ENCODE data around the gene APOL2. TPM values are rescaled to one million over a fixed set of nuclear protein-coding genes. Genes with fewer than 3 reads are reported as not detected.

The APOL2 gene
- total RNA-seq, 1 experiment from 2014 or later: 16.0 TPM

DNA sequence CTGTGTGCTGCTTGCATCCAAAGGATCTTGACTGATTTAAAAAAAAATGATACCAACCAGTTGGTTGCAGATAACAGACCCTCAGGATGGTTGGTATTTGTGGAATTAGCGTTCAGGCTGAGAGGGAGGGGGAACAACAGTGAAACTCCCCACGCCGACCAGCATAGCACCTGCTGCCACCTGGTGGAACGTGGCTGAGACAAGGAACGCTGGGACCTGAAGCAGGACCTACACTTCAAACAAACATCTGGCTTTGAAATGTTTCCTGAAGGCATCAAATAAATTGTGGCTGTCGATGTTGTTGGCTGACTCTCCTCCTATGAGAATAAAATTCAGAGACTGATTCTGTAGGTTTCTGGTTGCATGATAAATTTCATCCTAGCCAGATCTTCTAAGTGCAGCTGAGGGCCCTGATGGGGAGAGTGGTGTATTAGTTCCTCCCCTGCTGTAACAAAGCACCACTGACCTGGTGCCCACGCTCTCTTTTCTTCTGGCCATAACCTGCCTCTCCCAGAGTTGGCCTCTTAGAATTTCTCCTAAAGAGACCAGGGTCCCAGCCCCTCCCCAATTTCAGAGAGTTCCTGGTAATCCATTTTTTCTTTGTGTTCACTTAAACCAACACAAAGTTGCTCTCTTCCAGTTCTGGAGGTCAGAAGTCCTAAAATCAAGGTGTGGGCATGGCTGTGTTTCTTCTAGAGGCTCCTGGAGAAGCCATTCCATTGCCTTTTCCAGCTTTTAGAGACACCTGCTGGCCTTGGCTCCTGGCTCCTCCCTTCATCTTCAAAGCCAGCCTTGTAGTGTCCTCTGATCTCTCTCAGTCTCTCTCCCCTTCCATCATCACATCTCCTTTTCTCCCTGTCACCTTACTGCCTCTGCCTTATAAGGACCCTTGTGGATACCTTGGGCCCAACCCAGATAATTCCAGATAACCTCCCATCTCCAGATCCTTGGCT lies 17.3 kb downstream of the APOL2 start:
- ChIA-PET CTCF (interaction anchor here (0.7 to 2.1 kb wide), 10 partner anchors 11 to 761 kb away, joined by 3 to 8 read pairs (median 4); partner anchors contain the start of genes APOL2 and APOL3), POLR2A (interaction anchor here (0.5 kb wide), 2 partner anchors 12 to 207 kb away, joined by 3 read pairs; no protein-coding TSS in a partner anchor)
- Mint-ChIP-seq H3K36me3 (ENCODE audit: insufficient read depth, unreplicated experiment) (peaks cover 8% of the 10 kb centered on the region), H3K4me1 (ENCODE audit: insufficient read depth, unreplicated experiment) (peaks cover 6% of the 10 kb centered on the region), H3K9me3 (ENCODE audit: unreplicated experiment) (no peaks in the 10 kb centered on the region), H3K27me3 (ENCODE audit: insufficient read depth, unreplicated experiment) (peaks cover 37% of the 10 kb centered on the region), H3K4me3 (ENCODE audit: unreplicated experiment) (no peak overlapping the region), H3K27ac (ENCODE audit: low read depth, unreplicated experiment) (no peak overlapping the region)
- DNase-seq (ENCODE audit: unreplicated experiment): peak; percentile 46
- intact Hi-C loops (cut with micrococcal nuclease): loop anchor here (1.0 kb wide), 1 partner anchor 77 kb away; no protein-coding TSS in a partner anchor
- TF ChIP-seq, protein P1, sequence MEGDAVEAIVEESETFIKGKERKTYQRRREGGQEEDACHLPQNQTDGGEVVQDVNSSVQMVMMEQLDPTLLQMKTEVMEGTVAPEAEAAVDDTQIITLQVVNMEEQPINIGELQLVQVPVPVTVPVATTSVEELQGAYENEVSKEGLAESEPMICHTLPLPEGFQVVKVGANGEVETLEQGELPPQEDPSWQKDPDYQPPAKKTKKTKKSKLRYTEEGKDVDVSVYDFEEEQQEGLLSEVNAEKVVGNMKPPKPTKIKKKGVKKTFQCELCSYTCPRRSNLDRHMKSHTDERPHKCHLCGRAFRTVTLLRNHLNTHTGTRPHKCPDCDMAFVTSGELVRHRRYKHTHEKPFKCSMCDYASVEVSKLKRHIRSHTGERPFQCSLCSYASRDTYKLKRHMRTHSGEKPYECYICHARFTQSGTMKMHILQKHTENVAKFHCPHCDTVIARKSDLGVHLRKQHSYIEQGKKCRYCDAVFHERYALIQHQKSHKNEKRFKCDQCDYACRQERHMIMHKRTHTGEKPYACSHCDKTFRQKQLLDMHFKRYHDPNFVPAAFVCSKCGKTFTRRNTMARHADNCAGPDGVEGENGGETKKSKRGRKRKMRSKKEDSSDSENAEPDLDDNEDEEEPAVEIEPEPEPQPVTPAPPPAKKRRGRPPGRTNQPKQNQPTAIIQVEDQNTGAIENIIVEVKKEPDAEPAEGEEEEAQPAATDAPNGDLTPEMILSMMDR (IDR thresholded peaks at IDR 0.05; ENCODE audit: unreplicated experiment): peak; percentile 49
- BruUV-seq (replicated peaks): no TSS peak

DNA sequence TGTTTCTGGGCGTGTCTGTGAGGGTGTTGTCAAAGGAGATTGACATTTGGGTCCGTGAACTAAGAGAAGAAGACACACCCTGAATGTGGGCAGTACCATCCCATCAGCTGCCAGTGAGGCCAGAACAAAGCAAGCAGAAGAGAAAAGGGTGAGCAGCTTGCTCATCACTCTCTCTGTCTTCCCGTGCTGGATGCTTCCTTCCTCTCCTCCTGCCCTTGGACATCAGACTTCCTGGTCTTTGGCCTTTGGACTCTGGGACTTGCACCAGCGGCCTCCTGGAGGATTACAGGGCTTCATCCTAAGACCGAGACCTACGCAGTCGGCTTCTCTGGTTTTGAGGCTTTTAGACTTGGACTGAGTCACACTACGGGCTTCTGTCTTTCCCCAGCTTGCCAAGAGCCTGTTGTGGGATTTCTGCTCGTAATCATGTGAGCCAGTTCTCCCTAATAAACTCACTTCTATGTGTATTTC lies 18.8 kb downstream of the APOL2 start:
- Mint-ChIP-seq H3K4me3 (ENCODE audit: unreplicated experiment) (no peak overlapping the region), H3K27me3 (ENCODE audit: insufficient read depth, unreplicated experiment) (peaks cover 48% of the 10 kb centered on the region), H3K9me3 (ENCODE audit: unreplicated experiment) (no peaks in the 10 kb centered on the region), H3K27ac (ENCODE audit: low read depth, unreplicated experiment) (no peak overlapping the region), H3K4me1 (ENCODE audit: insufficient read depth, unreplicated experiment) (peaks cover 6% of the 10 kb centered on the region), H3K36me3 (ENCODE audit: insufficient read depth, unreplicated experiment) (no peaks in the 10 kb centered on the region)
- no TSS peak for BruUV-seq (replicated peaks)
- CTCF ChIA-PET: interaction anchor here (0.7 to 1.6 kb wide), 4 partner anchors 57 to 155 kb away, joined by 3 to 7 read pairs (median 5); no protein-coding TSS in a partner anchor
- DNase-seq (ENCODE audit: unreplicated experiment): peak; percentile 45
- POLR2A ChIA-PET: interaction anchor here (0.6 to 1.2 kb wide), 2 partner anchors 18 to 258 kb away, joined by 3 read pairs; no protein-coding TSS in a partner anchor
- TF ChIP-seq, protein P1 (IDR thresholded peaks at IDR 0.05; ENCODE audit: unreplicated experiment): no peak
- intact Hi-C loops (cut with micrococcal nuclease): no loop called here

DNA sequence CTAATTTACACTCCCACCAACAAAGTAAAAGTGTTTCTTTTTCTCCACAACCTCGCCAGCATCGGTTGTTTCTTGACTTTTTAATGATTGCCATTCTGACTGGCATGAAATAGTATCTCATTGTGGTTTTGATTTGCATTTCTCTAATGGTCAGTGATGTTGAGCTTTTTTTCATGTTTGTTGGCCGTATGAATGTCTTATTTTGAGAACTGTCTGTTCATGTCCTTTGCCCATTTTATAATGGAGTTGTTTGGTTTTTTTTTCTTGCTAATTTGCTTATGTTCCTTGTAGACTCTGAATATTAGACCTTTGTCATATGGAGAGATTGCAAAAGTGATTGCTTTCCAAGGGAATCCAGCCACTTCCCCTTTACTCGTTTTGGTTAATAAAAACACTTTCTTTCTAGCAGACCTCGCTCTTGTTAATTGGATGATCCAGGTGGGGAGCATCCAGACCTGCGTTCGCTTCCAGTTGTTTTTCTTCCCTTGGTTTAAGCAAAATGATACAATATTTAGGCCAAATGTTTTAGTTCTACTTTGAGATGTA lies 20.6 kb downstream of the APOL2 start:
- intact Hi-C loops (cut with micrococcal nuclease): no loop called here
- H3K9me3 Mint-ChIP-seq (ENCODE audit: unreplicated experiment): no peaks in the 10 kb centered on the region
- no peak for DNase-seq (ENCODE audit: unreplicated experiment)
- POLR2A ChIA-PET: no interaction called here
- H3K36me3 Mint-ChIP-seq (ENCODE audit: insufficient read depth, unreplicated experiment): no peaks in the 10 kb centered on the region
- H3K4me3 Mint-ChIP-seq (ENCODE audit: unreplicated experiment): no peak overlapping the region
- no TSS peak for BruUV-seq (replicated peaks)
- H3K27ac Mint-ChIP-seq (ENCODE audit: low read depth, unreplicated experiment): no peak overlapping the region
- H3K4me1 Mint-ChIP-seq (ENCODE audit: insufficient read depth, unreplicated experiment): peaks cover 6% of the 10 kb centered on the region
- TF ChIP-seq, protein P1 (IDR thresholded peaks at IDR 0.05; ENCODE audit: unreplicated experiment): no peak
- CTCF ChIA-PET: interaction anchor here (0.6 to 1.4 kb wide), 5 partner anchors 20 to 94 kb away, joined by 3 to 5 read pairs (median 4); partner anchors contain the start of gene APOL2
- peaks cover 66% of the 10 kb centered on the region for H3K27me3 Mint-ChIP-seq (ENCODE audit: insufficient read depth, unreplicated experiment)

DNA sequence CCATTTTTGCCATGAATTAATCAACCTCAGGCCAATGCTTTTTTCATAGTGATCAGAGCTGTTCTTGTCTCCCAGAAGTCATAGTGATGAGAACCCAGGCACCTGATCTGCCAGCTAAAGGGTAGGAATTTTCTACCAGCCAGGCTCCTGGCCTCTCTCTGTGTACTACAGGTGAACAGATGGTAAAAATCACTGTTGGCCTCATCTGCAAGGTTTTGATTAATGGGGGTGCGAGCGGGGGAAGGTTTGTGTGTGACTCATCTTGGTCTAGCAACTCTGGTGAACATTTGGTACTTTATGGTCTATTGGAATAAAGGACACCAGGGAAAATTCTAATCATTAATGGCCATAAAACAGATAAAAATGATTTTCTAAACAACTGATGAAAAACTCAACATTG lies 23.3 kb downstream of the APOL2 start:
- no peaks in the 10 kb centered on the region for H3K36me3 Mint-ChIP-seq (ENCODE audit: insufficient read depth, unreplicated experiment)
- ChIA-PET POLR2A (interaction anchor here (0.7 to 0.9 kb wide), 2 partner anchors 116 to 523 kb away, joined by 3 read pairs; no protein-coding TSS in a partner anchor), CTCF (interaction anchor here (0.6 to 1.6 kb wide), 4 partner anchors 9 to 271 kb away, joined by 3 to 5 read pairs (median 4); no protein-coding TSS in a partner anchor)
- DNase-seq (ENCODE audit: unreplicated experiment): no peak
- H3K27me3 Mint-ChIP-seq (ENCODE audit: insufficient read depth, unreplicated experiment): peaks cover 93% of the 10 kb centered on the region
- intact Hi-C loops (cut with micrococcal nuclease): no loop called here
- H3K9me3 Mint-ChIP-seq (ENCODE audit: unreplicated experiment): no peaks in the 10 kb centered on the region
- BruUV-seq (replicated peaks): no TSS peak
- TF ChIP-seq, protein P1 (IDR thresholded peaks at IDR 0.05; ENCODE audit: unreplicated experiment): no peak
- H3K4me1 Mint-ChIP-seq (ENCODE audit: insufficient read depth, unreplicated experiment): peaks cover 11% of the 10 kb centered on the region
- no peak overlapping the region for H3K4me3 Mint-ChIP-seq (ENCODE audit: unreplicated experiment)
- no peak overlapping the region for H3K27ac Mint-ChIP-seq (ENCODE audit: low read depth, unreplicated experiment)

Data from MCF 10A (cell line).